Subcutaneous preadipocyte (primary cell): ENCODE measurements around the gene CXorf51A. TPM values are rescaled to one million over a fixed set of nuclear protein-coding genes. Genes with fewer than 3 reads are reported as not detected.

Source experiments
- total RNA-seq: library from RNA; depleted of rRNA; stranded (reverse); fragments of >200 nt; gene quantifications from 2 replicates; pipeline ENCODE4 v1.2.3, GENCODE V29; 2012

CXorf51A gene
- total RNA-seq, result not detected in 2 replicates

DNA sequence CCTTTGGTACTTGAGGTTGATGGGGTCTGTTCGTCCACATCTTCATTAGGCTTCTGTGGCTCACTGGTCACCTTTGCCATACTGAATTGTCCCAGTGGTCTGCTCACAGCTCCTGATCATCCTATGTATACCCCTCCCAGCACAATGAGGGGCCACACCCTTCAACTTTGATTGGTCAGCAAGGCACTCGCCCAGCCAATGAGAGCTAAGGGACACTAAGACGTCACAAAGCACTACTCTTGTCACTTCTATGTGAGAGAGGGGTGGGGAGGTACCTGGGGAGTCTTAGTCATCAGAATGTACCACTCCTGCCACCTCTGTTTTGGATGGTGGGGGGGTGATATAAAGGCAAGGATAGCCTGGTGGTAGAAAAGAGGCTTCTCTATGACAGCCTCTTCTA is at the start of gene CXorf51A:
Gene CXorf51A, minus strand, starts transcription at position 101 of the 400 bp plus-strand sequence. Its CDS starts 21 bp downstream, at position 80.

DNA sequence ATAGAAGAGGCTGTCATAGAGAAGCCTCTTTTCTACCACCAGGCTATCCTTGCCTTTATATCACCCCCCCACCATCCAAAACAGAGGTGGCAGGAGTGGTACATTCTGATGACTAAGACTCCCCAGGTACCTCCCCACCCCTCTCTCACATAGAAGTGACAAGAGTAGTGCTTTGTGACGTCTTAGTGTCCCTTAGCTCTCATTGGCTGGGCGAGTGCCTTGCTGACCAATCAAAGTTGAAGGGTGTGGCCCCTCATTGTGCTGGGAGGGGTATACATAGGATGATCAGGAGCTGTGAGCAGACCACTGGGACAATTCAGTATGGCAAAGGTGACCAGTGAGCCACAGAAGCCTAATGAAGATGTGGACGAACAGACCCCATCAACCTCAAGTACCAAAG is 5.1 kb downstream of the CXorf51A start, which contains the start of gene CXorf51B:
Gene CXorf51B, plus strand, starts transcription at position 301 of the 400 bp plus-strand sequence. Its CDS starts 21 bp downstream, at position 322.

Other genes with a start within 250 kb of the CXorf51A start
- not detected in 2 replicates for gene CXorf51B, start 5.0 kb downstream of the CXorf51A start, total RNA-seq